UCSD-AML1 (cell line): Measurements from ENCODE around the gene FAR2.
A peak's percentile ranks its signal among the peaks of the same experiment; 100 is the strongest.
"Not testable (repeated sequence)": the region's sequence is repeated elsewhere in the genome, so short reads cannot be mapped to it uniquely, and the experiment has no call there.

ENCODE experiments used
- DNase-seq: peaks from one replicate; lab custom pipeline; 2025; ENCODE audit not compliant: unreplicated experiment; lab: John Stamatoyannopoulos, UW

The FAR2 gene

GRCh38 chr12:29148911-29149690 is at the start of gene FAR2:
Gene FAR2, plus strand, starts transcription at chr12:29149278. Its CDS starts 121,172 bp downstream, at chr12:29270450.
- DNase-seq: peak; percentile 85

DNA sequence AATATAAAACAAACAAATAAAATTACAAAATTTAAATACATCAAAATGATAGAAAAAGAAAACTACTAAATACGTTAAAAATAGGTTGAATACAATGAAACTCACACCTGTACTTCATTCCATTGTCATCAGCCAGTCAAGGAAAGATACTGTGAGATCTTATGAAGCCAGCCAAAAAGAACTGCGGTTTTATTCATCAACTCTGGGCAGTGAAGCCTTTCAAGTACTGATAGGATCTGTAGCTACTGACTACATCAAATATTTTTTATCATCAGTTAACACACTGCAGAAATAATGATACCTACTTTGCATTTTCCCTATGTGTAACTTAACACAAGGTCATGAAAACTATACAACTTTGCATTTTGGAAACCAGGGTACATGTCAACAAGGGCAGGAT is 46.3 kb upstream of the FAR2 start:
- no peak for DNase-seq

- DNase-seq: peak; percentile 29
Observed at GRCh38 chr12:29103539-29103974, 45.5 kb upstream of the FAR2 start.

- no peak for DNase-seq
Observed at GRCh38 chr12:29104516-29104915, 44.6 kb upstream of the FAR2 start.

DNA sequence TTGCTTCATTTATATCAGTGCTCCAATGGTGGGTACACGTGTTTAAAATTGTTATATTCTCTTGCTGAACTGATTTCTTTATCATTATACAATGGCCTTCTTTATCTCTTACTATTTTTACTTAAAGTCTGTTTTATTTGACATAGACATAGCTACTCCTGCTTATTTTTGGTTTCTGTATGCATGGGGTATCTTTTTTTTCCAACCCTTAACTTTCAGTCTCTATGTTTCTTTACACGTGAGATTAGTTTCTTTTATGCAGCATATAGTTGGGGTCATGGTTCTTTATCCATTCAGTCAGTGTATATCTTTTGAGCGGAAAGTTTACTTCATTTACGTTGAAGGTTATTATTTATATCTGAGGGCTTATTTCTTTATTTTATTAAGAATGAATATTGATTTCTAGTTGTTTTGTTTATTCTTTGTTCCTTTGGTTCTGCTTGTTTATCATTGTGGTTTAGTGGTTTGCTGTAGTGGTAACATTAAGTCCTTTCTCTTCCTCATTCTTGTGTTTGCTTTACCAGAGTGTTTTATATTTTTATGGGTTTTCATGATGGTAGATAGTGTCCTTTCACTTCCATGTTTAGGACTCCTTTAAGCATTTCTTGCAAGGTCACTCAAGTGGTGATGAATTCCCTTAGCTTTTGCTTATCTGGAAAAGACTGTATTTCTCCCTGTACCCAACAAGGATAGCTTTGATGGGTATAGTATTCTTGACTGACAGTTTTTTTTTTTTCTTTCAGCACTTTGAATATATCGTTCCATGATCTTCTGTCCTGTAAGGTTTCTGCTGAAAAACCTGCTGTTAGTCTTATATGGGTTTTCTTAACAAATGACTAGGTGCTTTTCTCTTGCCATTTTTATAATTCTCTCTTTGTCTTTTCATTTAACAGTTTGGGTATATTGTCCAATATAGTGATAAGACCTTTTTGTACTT is 38.3 kb upstream of the FAR2 start:
- no peak for DNase-seq

DNA sequence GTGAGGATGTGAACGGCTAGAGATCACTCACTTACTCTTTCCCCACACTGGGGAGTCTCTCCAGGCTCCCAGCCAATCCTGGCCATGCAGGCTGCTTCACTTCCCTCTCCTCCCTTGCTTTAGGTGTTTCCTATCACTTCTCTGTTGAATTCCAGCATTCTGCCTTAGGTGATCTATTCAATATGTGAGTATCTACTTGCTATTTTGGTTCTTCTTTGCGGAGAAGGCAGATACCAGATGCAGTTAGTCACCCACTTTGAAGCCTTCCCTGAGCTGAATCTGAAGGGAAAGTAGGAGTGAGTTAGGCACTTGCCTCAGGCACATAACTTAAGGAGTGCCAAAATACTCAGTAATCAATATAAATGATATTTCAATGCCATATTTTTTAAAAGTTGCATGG is 36.0 kb upstream of the FAR2 start:
- no peak for DNase-seq

DNA sequence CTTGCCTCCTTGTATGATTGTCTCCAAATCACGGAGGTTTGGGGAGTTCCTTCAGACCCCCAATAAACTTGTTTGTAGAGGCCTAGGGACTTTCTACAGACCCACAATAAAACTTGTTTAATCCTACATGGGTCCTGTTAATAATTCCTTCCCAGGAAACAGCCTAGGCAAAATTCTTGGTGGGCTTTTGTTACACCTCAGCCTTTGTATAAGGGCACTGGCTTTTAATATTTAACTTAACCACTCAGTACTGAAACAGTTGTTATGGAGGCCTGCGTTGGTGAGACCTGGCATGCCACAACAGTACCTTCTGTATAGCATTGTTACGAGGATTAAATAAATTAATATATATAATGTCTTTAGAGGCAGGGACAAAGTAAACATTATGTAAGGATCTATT is 32.7 kb upstream of the FAR2 start:
- no peak for DNase-seq

- no peak for DNase-seq
Observed at GRCh38 chr12:29131539-29131938, 17.5 kb upstream of the FAR2 start.

DNA sequence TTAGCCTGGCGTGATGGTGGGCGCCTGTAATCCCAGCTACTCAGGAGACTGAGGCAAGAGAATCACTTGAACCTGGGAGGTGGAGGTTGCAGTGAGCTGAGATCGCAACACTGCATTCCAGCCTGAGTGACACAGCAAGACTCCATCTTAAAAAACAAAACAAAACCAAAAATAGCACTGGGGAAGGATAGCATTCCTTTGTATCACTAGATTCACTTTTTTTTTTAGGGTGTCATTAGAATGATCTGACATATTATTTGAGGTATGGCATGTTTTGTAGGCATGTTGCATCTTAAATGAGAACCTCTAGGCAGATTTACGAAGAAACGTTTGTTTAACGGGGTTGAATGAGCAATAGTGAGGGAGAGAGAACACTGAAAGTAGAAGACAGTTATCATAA is 16.8 kb upstream of the FAR2 start:
- no peak for DNase-seq

GRCh38 chr12:29133181-29133580 is 15.9 kb upstream of the FAR2 start:
- DNase-seq: no peak

GRCh38 chr12:29133680-29134079 is 15.4 kb upstream of the FAR2 start:
- DNase-seq: no peak

- DNase-seq: not testable (repeated sequence)
Observed at GRCh38 chr12:29138256-29138655, 10.8 kb upstream of the FAR2 start.

GRCh38 chr12:29138855-29139254 is 10.2 kb upstream of the FAR2 start:
- DNase-seq: not testable (repeated sequence)

GRCh38 chr12:29145372-29146170 is 3.5 kb upstream of the FAR2 start:
- DNase-seq: no peak

GRCh38 chr12:29146196-29146595 is 2.9 kb upstream of the FAR2 start:
- DNase-seq: no peak

GRCh38 chr12:29147731-29148595 is 1.1 kb upstream of the FAR2 start:
- DNase-seq: no peak

- DNase-seq: peak; percentile 64
Observed at GRCh38 chr12:29148596-29148910, 525 bp upstream of the FAR2 start.

DNA sequence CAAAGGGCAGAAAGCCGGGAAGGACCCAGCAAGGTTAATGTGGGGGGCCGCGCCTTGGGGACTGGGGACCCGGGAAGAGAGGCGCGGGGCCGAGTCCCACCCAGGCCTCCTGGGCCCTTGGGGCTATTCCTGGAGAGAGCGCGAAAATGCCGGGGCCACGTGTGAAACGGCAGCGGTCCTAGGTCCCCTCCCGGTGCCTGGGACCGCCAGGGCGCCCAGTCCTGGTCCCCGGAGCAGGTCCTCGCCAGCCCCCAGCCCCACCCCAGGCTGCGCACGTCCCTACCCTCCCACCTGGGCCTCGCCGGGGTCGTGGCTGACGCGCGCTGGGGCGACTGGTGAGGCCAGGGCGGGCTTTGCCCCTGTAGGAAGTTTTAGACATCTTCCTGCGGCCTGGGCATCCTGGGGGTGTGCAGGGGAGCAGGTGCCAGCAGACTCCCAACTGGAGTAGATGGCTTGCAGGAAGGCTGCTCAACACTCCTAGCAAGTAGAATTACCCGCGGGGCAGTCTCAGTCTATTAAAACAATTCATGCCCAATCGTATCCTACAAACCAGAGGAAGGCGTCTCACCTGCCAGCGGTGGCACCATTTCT is 708 bp downstream of the FAR2 start:
- DNase-seq: peak; percentile 62

DNA sequence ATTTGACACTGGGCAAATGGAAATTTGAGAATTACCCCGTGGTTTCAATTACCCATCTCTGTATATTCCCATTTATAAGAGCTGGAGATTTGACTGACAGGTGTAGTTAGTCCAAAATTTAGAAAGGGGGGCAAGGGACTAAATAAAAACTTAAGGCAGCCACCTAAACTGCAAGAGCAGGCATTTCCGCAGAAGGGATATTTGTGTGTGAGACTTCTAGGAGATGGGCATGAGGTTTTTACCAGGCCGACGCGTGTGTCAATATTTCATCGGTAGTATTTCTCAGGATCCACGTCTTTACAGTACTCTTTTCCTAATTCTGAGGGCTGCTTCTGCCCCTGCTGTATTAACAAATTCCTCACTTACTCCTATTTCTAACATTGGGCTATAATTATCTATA is 1.4 kb downstream of the FAR2 start:
- DNase-seq: no peak
